IPS-18a (cell line): ENCODE data around the gene CLRN3.

Experiments
- H3K27ac ChIP-seq: one replicate; pipeline ENCODE4 v1.5.1; 2013; ENCODE audit warnings: low read length
- H3K27me3 ChIP-seq: one replicate; pipeline ENCODE4 v1.6.1; 2013; ENCODE audit warnings: mild to moderate bottlenecking, low read length; ENCODE audit not compliant: control insufficient read depth, insufficient read depth
- H3K36me3 ChIP-seq: one replicate; pipeline ENCODE4 v1.6.1; 2013; ENCODE audit warnings: low read depth, low read length; ENCODE audit not compliant: control insufficient read depth
- H3K4me1 ChIP-seq: one replicate; pipeline ENCODE4 v1.6.1; 2013; ENCODE audit warnings: low read depth, low read length; ENCODE audit not compliant: control insufficient read depth
- H3K4me3 ChIP-seq: one replicate; pipeline ENCODE4 v1.5.1; 2013; ENCODE audit warnings: low read length
- H3K9ac ChIP-seq: one replicate; pipeline ENCODE4 v1.6.1; 2013; ENCODE audit warnings: mild to moderate bottlenecking, low read length, moderate library complexity
- H3K9me3 ChIP-seq: one replicate; pipeline ENCODE4 v1.6.1; 2013; ENCODE audit warnings: low read depth, low read length; ENCODE audit not compliant: control insufficient read depth

Gene CLRN3

GRCh38 chr10:127849921-127850320 is 42.8 kb downstream of the CLRN3 start:
- no peak overlapping the region for H3K4me3 ChIP-seq
- no peaks in the 10 kb centered on the region for H3K9me3 ChIP-seq
- no peaks in the 10 kb centered on the region for H3K36me3 ChIP-seq
- no peak overlapping the region for H3K9ac ChIP-seq
- no peak overlapping the region for H3K27ac ChIP-seq
- H3K4me1 ChIP-seq, result no peaks in the 10 kb centered on the region
- H3K27me3 ChIP-seq, result no peaks in the 10 kb centered on the region

GRCh38 chr10:127849224-127849623 is 43.5 kb downstream of the CLRN3 start:
- no peaks in the 10 kb centered on the region for H3K36me3 ChIP-seq
- H3K27me3 ChIP-seq, result no peaks in the 10 kb centered on the region
- H3K9me3 ChIP-seq, result no peaks in the 10 kb centered on the region
- H3K9ac ChIP-seq, result no peak overlapping the region
- no peaks in the 10 kb centered on the region for H3K4me1 ChIP-seq
- H3K27ac ChIP-seq, result no peak overlapping the region
- no peak overlapping the region for H3K4me3 ChIP-seq

GRCh38 chr10:127848226-127848625 is 44.5 kb downstream of the CLRN3 start:
- no peak overlapping the region for H3K9ac ChIP-seq
- no peaks in the 10 kb centered on the region for H3K36me3 ChIP-seq
- H3K9me3 ChIP-seq, result no peaks in the 10 kb centered on the region
- no peaks in the 10 kb centered on the region for H3K27me3 ChIP-seq
- no peak overlapping the region for H3K4me3 ChIP-seq
- H3K27ac ChIP-seq, result no peak overlapping the region
- no peaks in the 10 kb centered on the region for H3K4me1 ChIP-seq

- H3K4me1 ChIP-seq, result no peaks in the 10 kb centered on the region
- no peak overlapping the region for H3K27ac ChIP-seq
- H3K9me3 ChIP-seq, result no peaks in the 10 kb centered on the region
- H3K4me3 ChIP-seq, result no peak overlapping the region
- H3K27me3 ChIP-seq, result no peaks in the 10 kb centered on the region
- no peaks in the 10 kb centered on the region for H3K36me3 ChIP-seq
- no peak overlapping the region for H3K9ac ChIP-seq
These were observed 47.0 kb downstream of the CLRN3 start for GRCh38 chr10:127845756-127846155.

GRCh38 chr10:127840884-127841283 is 51.9 kb downstream of the CLRN3 start:
- H3K4me3 ChIP-seq, result no peak overlapping the region
- no peaks in the 10 kb centered on the region for H3K27me3 ChIP-seq
- H3K36me3 ChIP-seq, result no peaks in the 10 kb centered on the region
- H3K9me3 ChIP-seq, result no peaks in the 10 kb centered on the region
- no peaks in the 10 kb centered on the region for H3K4me1 ChIP-seq
- H3K9ac ChIP-seq, result no peak overlapping the region
- no peak overlapping the region for H3K27ac ChIP-seq

- Histone ChIP-seq H3K27ac (no peak overlapping the region), H3K4me3 (no peak overlapping the region), H3K9ac (no peak overlapping the region), H3K36me3 (no peaks in the 10 kb centered on the region), H3K4me1 (no peaks in the 10 kb centered on the region), H3K27me3 (no peaks in the 10 kb centered on the region), H3K9me3 (no peaks in the 10 kb centered on the region)
These were observed 55.8 kb downstream of the CLRN3 start for GRCh38 chr10:127836966-127837365.

GRCh38 chr10:127836176-127836575 is 56.6 kb downstream of the CLRN3 start:
- H3K27me3 ChIP-seq, result no peaks in the 10 kb centered on the region
- H3K9ac ChIP-seq, result no peak overlapping the region
- H3K27ac ChIP-seq, result no peak overlapping the region

GRCh38 chr10:127834791-127835190 is 58.0 kb downstream of the CLRN3 start:
- H3K27me3 ChIP-seq, result no peaks in the 10 kb centered on the region
- no peaks in the 10 kb centered on the region for H3K4me1 ChIP-seq
- no peak overlapping the region for H3K4me3 ChIP-seq
- H3K36me3 ChIP-seq, result no peaks in the 10 kb centered on the region
- H3K9ac ChIP-seq, result no peak overlapping the region
- no peaks in the 10 kb centered on the region for H3K9me3 ChIP-seq
- no peak overlapping the region for H3K27ac ChIP-seq

More at GRCh38 chr10:127836176-127836575, 56.6 kb downstream of the CLRN3 start:
- no peaks in the 10 kb centered on the region for H3K9me3 ChIP-seq
- H3K36me3 ChIP-seq, result no peaks in the 10 kb centered on the region
- H3K4me3 ChIP-seq, result no peak overlapping the region
- H3K4me1 ChIP-seq, result no peaks in the 10 kb centered on the region

GRCh38 chr10:127834221-127834620 is 58.5 kb downstream of the CLRN3 start:
- H3K27ac ChIP-seq, result no peak overlapping the region
- H3K9ac ChIP-seq, result no peak overlapping the region
- no peaks in the 10 kb centered on the region for H3K27me3 ChIP-seq
- H3K9me3 ChIP-seq, result no peaks in the 10 kb centered on the region
- no peak overlapping the region for H3K4me3 ChIP-seq
- H3K36me3 ChIP-seq, result no peaks in the 10 kb centered on the region
- H3K4me1 ChIP-seq, result no peaks in the 10 kb centered on the region

- no peak overlapping the region for H3K4me3 ChIP-seq
- no peak overlapping the region for H3K9ac ChIP-seq
- H3K27me3 ChIP-seq, result no peaks in the 10 kb centered on the region
- no peaks in the 10 kb centered on the region for H3K36me3 ChIP-seq
- no peaks in the 10 kb centered on the region for H3K9me3 ChIP-seq
- H3K27ac ChIP-seq, result no peak overlapping the region
- no peaks in the 10 kb centered on the region for H3K4me1 ChIP-seq
These were observed 58.9 kb downstream of the CLRN3 start for GRCh38 chr10:127833804-127834203.

GRCh38 chr10:127832501-127832900 is 60.2 kb downstream of the CLRN3 start:
- Histone ChIP-seq H3K4me3 (no peak overlapping the region), H3K9ac (no peak overlapping the region), H3K27ac (no peak overlapping the region), H3K36me3 (no peaks in the 10 kb centered on the region), H3K27me3 (no peaks in the 10 kb centered on the region), H3K4me1 (no peaks in the 10 kb centered on the region), H3K9me3 (no peaks in the 10 kb centered on the region)

- Histone ChIP-seq H3K4me1 (no peaks in the 10 kb centered on the region), H3K4me3 (no peak overlapping the region), H3K9ac (no peak overlapping the region), H3K27ac (no peak overlapping the region), H3K9me3 (no peaks in the 10 kb centered on the region), H3K36me3 (no peaks in the 10 kb centered on the region), H3K27me3 (no peaks in the 10 kb centered on the region)
These were observed 62.3 kb downstream of the CLRN3 start for GRCh38 chr10:127830414-127830813.
